Measurements from ENCODE around the gene BLVRA.

DNA sequence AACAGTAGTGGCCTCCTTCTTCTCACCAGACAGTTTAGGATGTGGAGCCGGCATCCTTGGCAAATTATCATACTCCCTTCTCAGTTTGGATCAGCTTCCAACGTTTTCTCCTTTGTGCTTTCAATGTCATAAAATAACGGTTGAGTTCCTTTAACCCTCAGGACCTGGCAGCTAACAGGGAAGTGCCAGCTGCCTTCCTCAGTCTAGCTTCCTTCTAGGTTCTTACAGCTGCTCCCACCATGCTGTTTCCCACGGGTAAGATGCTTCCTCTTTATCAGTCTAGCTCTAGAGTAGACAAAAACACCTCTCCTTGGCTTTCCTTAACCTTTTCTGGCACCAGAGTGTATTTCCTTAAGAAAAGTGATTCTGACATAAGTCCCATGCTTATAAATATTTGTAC lies 33.2 kb downstream of the BLVRA start:
- TF ChIP-seq POLR2A (IDR thresholded peaks at IDR 0.05) (no peak), CTCF (IDR thresholded peaks at IDR 0.05 in 8 of 11, conservative IDR thresholded peaks at IDR 0.05 in 3 of 11) (no peak), POLR2AphosphoS5 (IDR thresholded peaks at IDR 0.05) (peak in 1 of 3 donors; percentile 35)

Measured in spleen (tissue), 7 donors.